IMR-90 (cell line): ENCODE data around the gene HHIP. TPM values are rescaled to one million over a fixed set of nuclear protein-coding genes. Genes with fewer than 3 reads are reported as not detected.

Source experiments
- ATAC-seq: fragments of 200-7000 bp; cut with Tn5 transposase; 2 replicates; pipeline ENCODE4 v1.9.1; 2020; ENCODE audit warnings: low read depth, mild to moderate bottlenecking, moderate library complexity
- BruUV-seq: library from RNA; stranded (reverse); fragments of 400-500 nt; replicated peaks from 2 replicates; lab custom pipeline; 2021; lab: Mats Ljungman, UMichigan
- CTCF ChIA-PET: fragments of 300-600 bp; formaldehyde crosslinking; extraction: SDS; loops from one replicate; lab custom pipeline; 2021; ENCODE audit warnings: antibody characterized with exemption; lab: Yijun Ruan, JAX
- POLR2A ChIA-PET: fragments of 300-600 bp; sonication (Branson Sonifier 250); formaldehyde crosslinking; loops from one replicate; lab custom pipeline; 2022; ENCODE audit warnings: antibody characterized with exemption; ENCODE audit not compliant: unreplicated experiment; lab: Charles Lee
- DNase-seq: peaks from one replicate; pipeline ENCODE4 v3.0.0; 2013
- H2AFZ ChIP-seq: replicated peaks from 2 replicates; pipeline ENCODE3; 2013; ENCODE audit warnings: low read length, mild to moderate bottlenecking; ENCODE audit not compliant: poor library complexity
- H2AK5ac ChIP-seq: 2 replicates; pipeline ENCODE4 v1.6.1; 2013; ENCODE audit warnings: low read depth, low read length, inconsistent platforms
- H2AK9ac ChIP-seq: replicated peaks from 2 replicates; pipeline ENCODE3; 2013; ENCODE audit warnings: mild to moderate bottlenecking, low read depth, low read length, moderate library complexity; ENCODE audit not compliant: poor library complexity
- H2BK120ac ChIP-seq: 2 replicates; pipeline ENCODE4 v1.6.1; 2013; ENCODE audit warnings: low read depth, low read length, inconsistent platforms
- H2BK15ac ChIP-seq: 3 replicates; pipeline ENCODE4 v1.6.1; 2013; ENCODE audit warnings: low read depth, low read length, inconsistent platforms
- H2BK20ac ChIP-seq: 2 replicates; pipeline ENCODE4 v1.6.1; 2013; ENCODE audit warnings: low read depth, mild to moderate bottlenecking, inconsistent platforms, low read length, moderate library complexity
- H2BK5ac ChIP-seq: 2 replicates; pipeline ENCODE4 v1.6.1; 2013; ENCODE audit warnings: mild to moderate bottlenecking, low read depth, low read length, inconsistent platforms; ENCODE audit not compliant: poor library complexity, severe bottlenecking
- H3K14ac ChIP-seq: replicated peaks from 2 replicates; pipeline ENCODE4 v1.6.1; 2013; ENCODE audit warnings: low read depth, low read length, inconsistent platforms
- H3K18ac ChIP-seq: 2 replicates; pipeline ENCODE4 v1.6.1; 2013; ENCODE audit warnings: low read depth, low read length, control low read depth
- H3K23ac ChIP-seq: 2 replicates; pipeline ENCODE4 v1.6.1; 2013; ENCODE audit warnings: low read depth, low read length, inconsistent platforms
- H3K27ac ChIP-seq: 2 replicates; pipeline ENCODE4 v1.5.1; 2013; ENCODE audit warnings: mild to moderate bottlenecking, control low read depth, low read length; ENCODE audit not compliant: insufficient read depth
- H3K27me3 ChIP-seq: 2 replicates; pipeline ENCODE4 v1.6.1; 2013; ENCODE audit warnings: low read length; ENCODE audit not compliant: control insufficient read depth, insufficient read depth
- H3K36me3 ChIP-seq: 2 replicates; pipeline ENCODE4 v1.6.1; 2013; ENCODE audit warnings: low read length, mixed read lengths; ENCODE audit not compliant: control insufficient read depth, insufficient read depth
- H3K4ac ChIP-seq: 2 replicates; pipeline ENCODE4 v1.6.1; 2013; ENCODE audit warnings: low read depth, low read length, inconsistent platforms
- H3K4me1 ChIP-seq: 2 replicates; pipeline ENCODE4 v1.6.1; 2013; ENCODE audit warnings: low read length, mixed read lengths; ENCODE audit not compliant: control insufficient read depth, insufficient read depth
- H3K4me2 ChIP-seq: 2 replicates; pipeline ENCODE4 v1.6.1; 2013; ENCODE audit warnings: low read depth, mild to moderate bottlenecking, control low read depth, low read length, moderate library complexity
- H3K4me3 ChIP-seq: 2 replicates; pipeline ENCODE4 v1.5.1; 2013; ENCODE audit warnings: low read depth, mild to moderate bottlenecking, control low read depth, low read length, moderate library complexity; ENCODE audit not compliant: insufficient read depth
- H3K56ac ChIP-seq: 2 replicates; pipeline ENCODE4 v1.6.1; 2013; ENCODE audit warnings: low read length, inconsistent platforms; ENCODE audit not compliant: insufficient read depth; ENCODE audit errors: extremely low read depth
- H3K79me1 ChIP-seq, 2 experiments: 2 replicates each; pipeline ENCODE4 v1.6.1; 2013; ENCODE audit warnings: low read length in 2 of 2, inconsistent platforms in 1 of 2, low read depth in 1 of 2
- H3K9ac ChIP-seq: 2 replicates; pipeline ENCODE4 v1.6.1; 2013; ENCODE audit warnings: low read depth, low read length, control low read depth
- H3K9me1 ChIP-seq: 2 replicates; pipeline ENCODE4 v1.6.1; 2013; ENCODE audit warnings: low read length, inconsistent platforms; ENCODE audit not compliant: insufficient read depth
- H3K9me3 ChIP-seq: 2 replicates; pipeline ENCODE4 v1.6.1; 2013; ENCODE audit warnings: low read length; ENCODE audit not compliant: control insufficient read depth, insufficient read depth
- H4K20me1 ChIP-seq: 2 replicates; pipeline ENCODE4 v1.6.1; 2013; ENCODE audit warnings: low read length, inconsistent platforms; ENCODE audit not compliant: insufficient read depth
- H4K5ac ChIP-seq: 2 replicates; pipeline ENCODE4 v1.6.1; 2013; ENCODE audit warnings: mild to moderate bottlenecking, low read depth, low read length, control low read depth
- H4K8ac ChIP-seq, 2 experiments: 2 replicates each; pipeline ENCODE4 v1.6.1; 2013; ENCODE audit warnings: low read depth in 2 of 2, low read length in 2 of 2, control low read depth in 1 of 2, inconsistent platforms in 1 of 2
- H4K91ac ChIP-seq: 2 replicates; pipeline ENCODE4 v1.6.1; 2013; ENCODE audit warnings: low read depth, low read length, inconsistent platforms; ENCODE audit not compliant: insufficient read depth
- BHLHE40 ChIP-seq: fragments of 150-350 bp; IDR thresholded peaks from 2 replicates; pipeline ENCODE4 v1.6.1; 2016; ENCODE audit warnings: mild to moderate bottlenecking, low read depth, low read length
- CEBPB ChIP-seq: IDR thresholded peaks from 2 replicates; pipeline ENCODE4 v1.6.1; 2012; ENCODE audit warnings: low read depth, low read length, improper control_type of control experiment
- CHD1 ChIP-seq: IDR thresholded peaks from 2 replicates; pipeline ENCODE4 v1.6.1; 2012; ENCODE audit warnings: low read depth, low read length, improper control_type of control experiment
- CTCF ChIP-seq: conservative IDR thresholded peaks from 2 replicates; pipeline ENCODE4 v1.5.1; 2012; ENCODE audit warnings: mild to moderate bottlenecking, low read depth, low read length, improper control_type of control experiment
- FOS ChIP-seq: fragments of 150-350 bp; IDR thresholded peaks from 2 replicates; pipeline ENCODE4 v1.6.1; 2016; ENCODE audit warnings: low read depth, low read length
- MAFK ChIP-seq: IDR thresholded peaks from 2 replicates; pipeline ENCODE4 v1.6.1; 2012; ENCODE audit warnings: low read depth, low read length, improper control_type of control experiment
- MAZ ChIP-seq: IDR thresholded peaks from 2 replicates; pipeline ENCODE4 v1.6.1; 2012; ENCODE audit warnings: low read depth, mild to moderate bottlenecking, low read length, improper control_type of control experiment, moderate library complexity, borderline replicate concordance
- MXI1 ChIP-seq: IDR thresholded peaks from 2 replicates; pipeline ENCODE4 v1.6.1; 2012; ENCODE audit warnings: low read depth, mild to moderate bottlenecking, low read length, moderate library complexity, borderline replicate concordance
- POLR2A ChIP-seq: IDR thresholded peaks from 2 replicates; pipeline ENCODE4 v1.6.1; 2012; ENCODE audit warnings: mild to moderate bottlenecking, low read depth, low read length
- RAD21 ChIP-seq: IDR thresholded peaks from 2 replicates; pipeline ENCODE4 v1.6.1; 2012; ENCODE audit warnings: low read length, improper control_type of control experiment
- RCOR1 ChIP-seq: IDR thresholded peaks from 2 replicates; pipeline ENCODE4 v1.6.1; 2012; ENCODE audit warnings: mild to moderate bottlenecking, low read length, improper control_type of control experiment; ENCODE audit not compliant: insufficient replicate concordance
- SMC3 ChIP-seq: fragments of 150-350 bp; IDR thresholded peaks from 2 replicates; pipeline ENCODE4 v1.6.1; 2016; ENCODE audit warnings: low read depth, mild to moderate bottlenecking, antibody characterized with exemption, low read length, moderate library complexity
- WGBS, 2 experiments: methylation state at CpG; one replicate each; pipeline versions ENCODE4 v1.1.5 to v1.1.7; 2013; ENCODE audit warnings: missing lambda C conversion rate in 2 of 2; ENCODE audit not compliant: insufficient read length in 1 of 2; ENCODE audit errors: extremely low coverage in 2 of 2; 5-methylcytosine and 5-hydroxymethylcytosine counted together
- dilution Hi-C: fragments of 300-500 bp; cut with HindIII; formaldehyde crosslinking; loops from one replicate; pipeline ENCODE4 v1.14.3; 2018; ENCODE audit warnings: low sequenced_read_pairs; ENCODE audit not compliant: unreplicated experiment
- in situ Hi-C: fragments of 300-500 bp; cut with MboI; formaldehyde crosslinking; loops from 3 replicates; pipeline ENCODE4 v1.14.3; 2019; ENCODE audit warnings: low sequenced_read_pairs, inconsistent platforms, mixed read lengths
- intact Hi-C: fragments of 100-400 bp; cut with micrococcal nuclease; formaldehyde crosslinking; loops from 2 replicates; pipeline ENCODE4 v1.10.0; 2022
- polyA plus RNA-seq, 3 experiments: library from polyadenylated mRNA; depleted of rRNA; stranded (reverse); fragments of >200 nt; gene quantifications; 2 replicates each; pipeline ENCODE4 v1.2.3, GENCODE V29; 2012; ENCODE audit warnings: low replicate concordance in 1 of 3
- total RNA-seq: library from RNA; depleted of rRNA; stranded (reverse); fragments of >200 nt; gene quantifications from 2 replicates; pipeline ENCODE4 v1.2.3, GENCODE V29; 2012
- TF ChIP-seq, protein P1 (sequence below): fragments of 150-350 bp; IDR thresholded peaks from 2 replicates; pipeline ENCODE4 v1.6.1; 2016; ENCODE audit warnings: low read depth, mild to moderate bottlenecking, low read length, moderate library complexity, borderline replicate concordance

Gene HHIP
- total and polyA plus RNA-seq, 2 of the 4 experiments (the other 2 are of a cell fraction): 6.6 to 9.6 TPM

GRCh38 chr4:144674711-144675110, 28.8 kb downstream of the HHIP start:
- no peak overlapping the region for H2AK5ac ChIP-seq
- no CpG with 5 or more reads among the region's 1 CpG for WGBS, 2 experiments
- no peak overlapping the region for H3K14ac ChIP-seq
- no peaks in the 10 kb centered on the region for H3K9me1 ChIP-seq
- no peak overlapping the region for H3K4me3 ChIP-seq
- no peak overlapping the region for H3K23ac ChIP-seq
- H4K20me1 ChIP-seq: no peaks in the 10 kb centered on the region
- H3K27ac ChIP-seq: no peak overlapping the region
- no peak for ATAC-seq
- BruUV-seq: no TSS peak
- CTCF ChIA-PET: no interaction called here
- H4K91ac ChIP-seq: no peak overlapping the region
- H3K18ac ChIP-seq: no peak overlapping the region
- intact Hi-C loops (no loop called here), dilution Hi-C loops (no loop called here), in situ Hi-C loops (no loop called here)
- H4K8ac ChIP-seq: no peak overlapping the region
- H3K9me3 ChIP-seq: no peaks in the 10 kb centered on the region
- H3K4me1 ChIP-seq: no peaks in the 10 kb centered on the region
- no peaks in the 10 kb centered on the region for H3K36me3 ChIP-seq
- no peak overlapping the region for H4K5ac ChIP-seq
- no peaks in the 10 kb centered on the region for H3K27me3 ChIP-seq
- DNase-seq: no peak
- no peak overlapping the region for H2BK15ac ChIP-seq
- no peak overlapping the region for H3K56ac ChIP-seq
- H2BK120ac ChIP-seq: no peak overlapping the region
- no peak overlapping the region for H3K9ac ChIP-seq
- no peaks in the 10 kb centered on the region for H3K79me1 ChIP-seq
- POLR2A ChIA-PET: no interaction called here
- no peak overlapping the region for H2AFZ ChIP-seq
- H3K4me2 ChIP-seq: no peak overlapping the region
- H2BK5ac ChIP-seq: no peak overlapping the region
- H3K4ac ChIP-seq: no peak overlapping the region
- H2AK9ac ChIP-seq: no peak overlapping the region
- no peak overlapping the region for H2BK20ac ChIP-seq
- TF ChIP-seq CHD1 (no peak), MAFK (no peak), RAD21 (no peak), BHLHE40 (no peak), POLR2A (no peak), SMC3 (no peak), RCOR1 (no peak), MXI1 (no peak), MAZ (no peak), CTCF (no peak), CEBPB (no peak), FOS (no peak)
- TF ChIP-seq, protein P1, sequence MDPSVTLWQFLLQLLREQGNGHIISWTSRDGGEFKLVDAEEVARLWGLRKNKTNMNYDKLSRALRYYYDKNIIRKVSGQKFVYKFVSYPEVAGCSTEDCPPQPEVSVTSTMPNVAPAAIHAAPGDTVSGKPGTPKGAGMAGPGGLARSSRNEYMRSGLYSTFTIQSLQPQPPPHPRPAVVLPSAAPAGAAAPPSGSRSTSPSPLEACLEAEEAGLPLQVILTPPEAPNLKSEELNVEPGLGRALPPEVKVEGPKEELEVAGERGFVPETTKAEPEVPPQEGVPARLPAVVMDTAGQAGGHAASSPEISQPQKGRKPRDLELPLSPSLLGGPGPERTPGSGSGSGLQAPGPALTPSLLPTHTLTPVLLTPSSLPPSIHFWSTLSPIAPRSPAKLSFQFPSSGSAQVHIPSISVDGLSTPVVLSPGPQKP: no peak
